ENCODE results near the gene TPGS2. TPM values are rescaled to one million over a fixed set of nuclear protein-coding genes. Genes with fewer than 3 reads are reported as not detected.
"Not testable (repeated sequence)": the region's sequence is repeated elsewhere in the genome, so short reads cannot be mapped to it uniquely, and the experiment has no call there.

Gene TPGS2
- total RNA-seq, 2 experiments from 2014 or later = 71.5 to 73.4 TPM

- DNase-seq = peak; percentile 19
These were observed 59.0 kb downstream of the TPGS2 start for GRCh38 chr18:36769611-36770314.

GRCh38 chr18:36769172-36769571 lies 59.6 kb downstream of the TPGS2 start:
- intact Hi-C loops (cut with micrococcal nuclease) = no loop called here
- Mint-ChIP-seq H3K4me1 (ENCODE audit: low read depth) (peaks cover 3% of the 10 kb centered on the region), H3K27me3 (ENCODE audit: low read depth) (peaks cover 7% of the 10 kb centered on the region), H3K9me3 (no peaks in the 10 kb centered on the region), H3K36me3 (ENCODE audit: low read depth) (no peaks in the 10 kb centered on the region), H3K27ac (no peak overlapping the region), H3K4me3 (no peak overlapping the region)
- DNase-seq = no peak
- CTCF ChIA-PET = no interaction called here

More at GRCh38 chr18:36769611-36770314, 59.0 kb downstream of the TPGS2 start:
- H3K4me1 Mint-ChIP-seq (ENCODE audit: low read depth) = peaks cover 3% of the 10 kb centered on the region
- H3K9me3 Mint-ChIP-seq = no peaks in the 10 kb centered on the region
- CTCF ChIA-PET = interaction anchor here (1.4 kb wide), 1 partner anchor 82 kb away, joined by 6 read pairs; no protein-coding TSS in a partner anchor
- H3K27me3 Mint-ChIP-seq (ENCODE audit: low read depth) = peaks cover 7% of the 10 kb centered on the region
- no peak overlapping the region for H3K27ac Mint-ChIP-seq
- no peak overlapping the region for H3K4me3 Mint-ChIP-seq
- intact Hi-C loops (cut with micrococcal nuclease) = no loop called here
- no peaks in the 10 kb centered on the region for H3K36me3 Mint-ChIP-seq (ENCODE audit: low read depth)

GRCh38 chr18:36766836-36767235 lies 62.0 kb downstream of the TPGS2 start:
- intact Hi-C loops (cut with micrococcal nuclease) = no loop called here

GRCh38 chr18:36762965-36763364 lies 65.8 kb downstream of the TPGS2 start:
- DNase-seq; H3K27me3 Mint-ChIP-seq (ENCODE audit: low read depth); intact Hi-C loops (cut with micrococcal nuclease); H3K4me1 Mint-ChIP-seq (ENCODE audit: low read depth); H3K9me3 Mint-ChIP-seq; H3K36me3 Mint-ChIP-seq (ENCODE audit: low read depth); CTCF ChIA-PET; H3K27ac Mint-ChIP-seq; H3K4me3 Mint-ChIP-seq: not testable (repeated sequence)

More at GRCh38 chr18:36766836-36767235, 62.0 kb downstream of the TPGS2 start:
- Mint-ChIP-seq H3K36me3 (ENCODE audit: low read depth) (no peaks in the 10 kb centered on the region), H3K9me3 (no peaks in the 10 kb centered on the region), H3K4me3 (no peak overlapping the region), H3K27me3 (ENCODE audit: low read depth) (peaks cover 7% of the 10 kb centered on the region), H3K27ac (no peak overlapping the region), H3K4me1 (ENCODE audit: low read depth) (peaks cover 3% of the 10 kb centered on the region)
- CTCF ChIA-PET = no interaction called here
- DNase-seq = no peak

DNA sequence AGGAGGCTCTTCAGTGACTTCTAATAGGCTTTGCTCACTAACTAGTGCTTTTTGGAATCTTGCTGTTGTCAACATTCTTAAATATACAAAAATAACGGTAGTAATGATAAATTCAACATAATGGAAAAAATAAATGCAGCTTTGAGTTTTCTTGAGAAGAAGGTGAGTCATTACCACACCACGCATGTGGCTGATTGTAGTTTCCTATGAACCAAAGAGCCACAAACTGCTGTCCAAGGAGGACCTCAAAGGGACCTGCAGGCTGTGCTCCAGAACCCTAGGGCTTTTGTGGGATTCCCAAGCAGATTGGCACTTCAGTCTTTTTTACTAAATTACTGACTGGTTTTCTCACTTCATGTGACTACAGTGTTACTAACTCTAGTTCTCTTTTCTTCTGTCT lies 66.7 kb downstream of the TPGS2 start:
- Mint-ChIP-seq H3K27me3 (ENCODE audit: low read depth) (no peaks in the 10 kb centered on the region), H3K4me1 (ENCODE audit: low read depth) (no peaks in the 10 kb centered on the region)

DNA sequence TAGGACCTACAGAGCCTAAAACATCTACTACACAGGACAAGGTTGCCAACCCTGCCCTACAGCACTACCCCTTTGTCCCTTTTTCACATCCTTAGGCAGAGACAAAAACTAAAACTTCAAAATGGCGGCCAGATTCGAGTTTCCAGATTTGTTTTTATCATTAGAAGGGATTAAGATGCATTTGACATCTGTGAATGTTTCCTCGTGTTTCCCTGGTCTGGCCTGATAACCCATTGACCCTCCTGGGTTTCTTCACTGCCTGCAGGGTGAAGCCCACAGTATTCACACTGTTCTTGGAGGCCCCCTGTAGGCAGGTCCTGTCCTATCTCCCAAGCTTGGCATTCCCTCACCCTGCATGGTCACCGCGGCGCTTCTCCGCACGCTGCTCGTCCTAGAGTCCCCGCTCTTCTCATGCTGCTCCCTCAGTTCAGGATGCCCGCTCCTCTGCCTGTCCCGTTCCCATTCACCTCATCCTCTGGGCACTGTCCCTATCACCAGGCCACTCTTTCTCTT lies 67.6 kb downstream of the TPGS2 start:
- Mint-ChIP-seq H3K27me3 (ENCODE audit: low read depth) (peaks cover 4% of the 10 kb centered on the region), H3K27ac (no peak overlapping the region), H3K9me3 (no peaks in the 10 kb centered on the region), H3K4me1 (ENCODE audit: low read depth) (no peaks in the 10 kb centered on the region), H3K36me3 (ENCODE audit: low read depth) (no peaks in the 10 kb centered on the region), H3K4me3 (no peak overlapping the region)
- DNase-seq = no peak
- CTCF ChIA-PET = no interaction called here
- intact Hi-C loops (cut with micrococcal nuclease) = no loop called here

More for the DNA sequence above, 66.7 kb downstream of the TPGS2 start:
- H3K27ac Mint-ChIP-seq = no peak overlapping the region
- no peaks in the 10 kb centered on the region for H3K36me3 Mint-ChIP-seq (ENCODE audit: low read depth)
- no peak for DNase-seq
- no peak overlapping the region for H3K4me3 Mint-ChIP-seq
- intact Hi-C loops (cut with micrococcal nuclease) = no loop called here
- CTCF ChIA-PET = no interaction called here
- H3K9me3 Mint-ChIP-seq = no peaks in the 10 kb centered on the region

- no peaks in the 10 kb centered on the region for H3K36me3 Mint-ChIP-seq (ENCODE audit: low read depth)
- no peak overlapping the region for H3K4me3 Mint-ChIP-seq
- intact Hi-C loops (cut with micrococcal nuclease) = no loop called here
- CTCF ChIA-PET = no interaction called here
- no peaks in the 10 kb centered on the region for H3K9me3 Mint-ChIP-seq
- DNase-seq = no peak
- H3K27ac Mint-ChIP-seq = no peak overlapping the region
- no peaks in the 10 kb centered on the region for H3K4me1 Mint-ChIP-seq (ENCODE audit: low read depth)
- peaks cover 6% of the 10 kb centered on the region for H3K27me3 Mint-ChIP-seq (ENCODE audit: low read depth)
These were observed 68.2 kb downstream of the TPGS2 start for GRCh38 chr18:36760598-36760997.

GRCh38 chr18:36759167-36759776 lies 69.5 kb downstream of the TPGS2 start:
- Mint-ChIP-seq H3K4me3 (no peak overlapping the region), H3K4me1 (ENCODE audit: low read depth) (no peaks in the 10 kb centered on the region), H3K27me3 (ENCODE audit: low read depth) (peaks cover 6% of the 10 kb centered on the region), H3K9me3 (no peaks in the 10 kb centered on the region), H3K27ac (no peak overlapping the region), H3K36me3 (ENCODE audit: low read depth) (no peaks in the 10 kb centered on the region)
- intact Hi-C loops (cut with micrococcal nuclease) = no loop called here
- CTCF ChIA-PET = no interaction called here
- DNase-seq = no peak

- CTCF ChIA-PET = no interaction called here
- intact Hi-C loops (cut with micrococcal nuclease) = no loop called here
- Mint-ChIP-seq H3K9me3 (no peaks in the 10 kb centered on the region), H3K4me1 (ENCODE audit: low read depth) (no peaks in the 10 kb centered on the region), H3K27ac (no peak overlapping the region), H3K36me3 (ENCODE audit: low read depth) (no peaks in the 10 kb centered on the region), H3K27me3 (ENCODE audit: low read depth) (peaks cover 7% of the 10 kb centered on the region), H3K4me3 (no peak overlapping the region)
- DNase-seq = no peak
These were observed 70.2 kb downstream of the TPGS2 start for GRCh38 chr18:36758623-36759022.

GRCh38 chr18:36757991-36758390 lies 70.8 kb downstream of the TPGS2 start:
- Mint-ChIP-seq H3K4me3 (no peak overlapping the region), H3K27me3 (ENCODE audit: low read depth) (peaks cover 11% of the 10 kb centered on the region), H3K27ac (no peak overlapping the region), H3K36me3 (ENCODE audit: low read depth) (no peaks in the 10 kb centered on the region), H3K9me3 (no peaks in the 10 kb centered on the region), H3K4me1 (ENCODE audit: low read depth) (no peaks in the 10 kb centered on the region)
- intact Hi-C loops (cut with micrococcal nuclease) = loop anchor here (1.0 kb wide), 2 partner anchors 70 to 662 kb away; no protein-coding TSS in a partner anchor
- CTCF ChIA-PET = interaction anchor here (1.0 kb wide), 1 partner anchor 70 kb away, joined by 5 read pairs; no protein-coding TSS in a partner anchor
- no peak for DNase-seq

DNA sequence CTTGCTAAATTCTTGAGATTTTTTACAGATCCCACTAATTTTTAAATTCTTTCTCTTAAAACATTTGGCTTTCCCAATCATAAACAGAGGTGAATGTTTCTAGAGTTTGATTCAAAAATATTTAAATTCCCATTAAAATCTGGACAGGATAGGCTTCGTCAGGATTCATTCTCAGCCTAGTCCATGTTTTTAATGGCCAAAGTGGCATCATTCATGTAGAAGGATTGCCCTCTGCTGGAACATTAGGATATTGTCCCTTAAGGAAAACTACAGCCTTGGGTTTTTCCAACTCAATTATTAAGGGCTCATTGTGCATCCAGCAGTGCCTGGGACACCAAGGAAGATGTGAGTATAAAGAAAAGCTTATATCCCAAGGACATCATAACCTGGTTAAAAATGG lies 71.7 kb downstream of the TPGS2 start:
- DNase-seq = no peak
- CTCF ChIA-PET = interaction anchor here (1.0 kb wide), 1 partner anchor 69 kb away, joined by 5 read pairs; no protein-coding TSS in a partner anchor
- intact Hi-C loops (cut with micrococcal nuclease) = loop anchor here (1.0 kb wide), 2 partner anchors 69 to 661 kb away; no protein-coding TSS in a partner anchor
- no peaks in the 10 kb centered on the region for H3K4me1 Mint-ChIP-seq (ENCODE audit: low read depth)
- peaks cover 11% of the 10 kb centered on the region for H3K27me3 Mint-ChIP-seq (ENCODE audit: low read depth)
- no peak overlapping the region for H3K27ac Mint-ChIP-seq
- H3K9me3 Mint-ChIP-seq = no peaks in the 10 kb centered on the region
- no peaks in the 10 kb centered on the region for H3K36me3 Mint-ChIP-seq (ENCODE audit: low read depth)
- no peak overlapping the region for H3K4me3 Mint-ChIP-seq

GRCh38 chr18:36756242-36756641 lies 72.6 kb downstream of the TPGS2 start:
- intact Hi-C loops (cut with micrococcal nuclease) = no loop called here
- DNase-seq = no peak
- no peak overlapping the region for H3K27ac Mint-ChIP-seq
- CTCF ChIA-PET = no interaction called here
- no peaks in the 10 kb centered on the region for H3K9me3 Mint-ChIP-seq
- H3K27me3 Mint-ChIP-seq (ENCODE audit: low read depth) = peaks cover 11% of the 10 kb centered on the region
- no peak overlapping the region for H3K4me3 Mint-ChIP-seq
- no peaks in the 10 kb centered on the region for H3K4me1 Mint-ChIP-seq (ENCODE audit: low read depth)
- no peaks in the 10 kb centered on the region for H3K36me3 Mint-ChIP-seq (ENCODE audit: low read depth)
